Suprapubic skin (tissue), 4 donors: ENCODE measurements around the gene CFAP77. TPM values are rescaled to one million over a fixed set of nuclear protein-coding genes. Genes with fewer than 3 reads are reported as not detected.

Experiments used
- DNase-seq, 2 donors: peaks; one replicate each; pipeline ENCODE4 v3.0.0-alpha.2; 2019; ENCODE audit warnings: low spot score in 2 of 2
- H3K27ac ChIP-seq: fragments of 200-600 bp; sonication (generic); one replicate; pipeline ENCODE4 v1.5.1; 2019
- H3K27me3 ChIP-seq: fragments of 200-600 bp; sonication (generic); one replicate; pipeline ENCODE4 v1.5.1; 2019
- H3K36me3 ChIP-seq: fragments of 200-600 bp; sonication (generic); one replicate; pipeline ENCODE4 v1.5.1; 2019
- H3K4me1 ChIP-seq: fragments of 200-600 bp; sonication (generic); one replicate; pipeline ENCODE4 v1.5.1; 2019
- H3K4me3 ChIP-seq: fragments of 200-600 bp; sonication (generic); one replicate; pipeline ENCODE4 v1.5.1; 2019; ENCODE audit warnings: mild to moderate bottlenecking
- H3K9me3 ChIP-seq: fragments of 200-600 bp; sonication (generic); one replicate; pipeline ENCODE4 v1.5.1; 2019
- CTCF ChIP-seq, 2 donors: fragments of 200-600 bp in 1 of 2; fragments of 450-650 bp in 1 of 2; sonication (generic) in 1 of 2; IDR thresholded peaks; one replicate each; pipeline ENCODE4 v1.5.1; 2016 to 2019; ENCODE audit warnings: antibody characterized with exemption in 2 of 2, mild to moderate bottlenecking in 1 of 2, moderate library complexity in 1 of 2
- EP300 ChIP-seq: sonication (generic); formaldehyde crosslinking; IDR thresholded peaks from one replicate; pipeline ENCODE4 v1.6.1; 2017; ENCODE audit warnings: antibody characterized with exemption
- POLR2A ChIP-seq, 2 donors: fragments of 450-650 bp; IDR thresholded peaks; one replicate each; pipeline ENCODE4 v1.6.1; 2017; ENCODE audit warnings: antibody characterized with exemption in 2 of 2, mild to moderate bottlenecking in 2 of 2, moderate library complexity in 2 of 2
- POLR2AphosphoS5 ChIP-seq, 3 donors: sonication (generic); formaldehyde crosslinking; IDR thresholded peaks; one replicate each; pipeline ENCODE4 v1.6.1; 2017; ENCODE audit warnings: antibody characterized with exemption in 3 of 3
- WGBS: methylation state at CpG from one replicate; pipeline ENCODE4 v1.1.5; 2018; 5-methylcytosine and 5-hydroxymethylcytosine counted together
- total RNA-seq, 4 donors: library from RNA; depleted of rRNA; stranded (reverse); fragments of >200 nt; gene quantifications; one replicate each; pipeline ENCODE4 v1.1.0, GENCODE V29; 2016

The CFAP77 gene
- total RNA-seq, 4 donors from 2014 or later, result 1.0 TPM; not detected in 3

GRCh38 chr9:132383462-132383883 is 26.5 kb upstream of the CFAP77 start:
- H3K27ac ChIP-seq, result no peak overlapping the region
- no peak overlapping the region for H3K4me3 ChIP-seq
- no peaks in the 10 kb centered on the region for H3K4me1 ChIP-seq
- TF ChIP-seq POLR2AphosphoS5 (IDR thresholded peaks at IDR 0.05) (no peak), EP300 (no peak), POLR2A (IDR thresholded peaks at IDR 0.05) (no peak), CTCF (IDR thresholded peaks at IDR 0.05) (no peak)
- 92% methylated on average over 10 of the region's 10 CpGs for WGBS
- H3K27me3 ChIP-seq, result no peaks in the 10 kb centered on the region
- no peak for DNase-seq
- no peaks in the 10 kb centered on the region for H3K9me3 ChIP-seq
- peaks cover 96% of the 10 kb centered on the region for H3K36me3 ChIP-seq

GRCh38 chr9:132384376-132384775 is 25.6 kb upstream of the CFAP77 start:
- H3K4me1 ChIP-seq, result no peaks in the 10 kb centered on the region
- peaks cover 96% of the 10 kb centered on the region for H3K36me3 ChIP-seq
- no peaks in the 10 kb centered on the region for H3K9me3 ChIP-seq
- H3K4me3 ChIP-seq, result no peak overlapping the region
- TF ChIP-seq POLR2AphosphoS5 (IDR thresholded peaks at IDR 0.05) (no peak), POLR2A (IDR thresholded peaks at IDR 0.05) (no peak), EP300 (no peak), CTCF (IDR thresholded peaks at IDR 0.05) (no peak)
- WGBS, result 91% methylated on average over 8 of the region's 8 CpGs
- H3K27me3 ChIP-seq, result no peaks in the 10 kb centered on the region
- DNase-seq, result no peak
- no peak overlapping the region for H3K27ac ChIP-seq

GRCh38 chr9:132387133-132387532 is 22.9 kb upstream of the CFAP77 start:
- no peak overlapping the region for H3K4me3 ChIP-seq
- H3K27ac ChIP-seq, result no peak overlapping the region
- no peaks in the 10 kb centered on the region for H3K9me3 ChIP-seq
- no peak for TF ChIP-seq EP300
- no peak for TF ChIP-seq CTCF (IDR thresholded peaks at IDR 0.05)
- TF ChIP-seq POLR2AphosphoS5 (IDR thresholded peaks at IDR 0.05), result no peak
- no peak for TF ChIP-seq POLR2A (IDR thresholded peaks at IDR 0.05)
- WGBS, result 84% methylated on average over 7 of the region's 7 CpGs
- DNase-seq, result no peak
- H3K4me1 ChIP-seq, result no peaks in the 10 kb centered on the region
- H3K36me3 ChIP-seq, result peaks cover 98% of the 10 kb centered on the region
- H3K27me3 ChIP-seq, result no peaks in the 10 kb centered on the region

- peaks cover 97% of the 10 kb centered on the region for H3K36me3 ChIP-seq
- H3K27me3 ChIP-seq, result no peaks in the 10 kb centered on the region
- H3K4me1 ChIP-seq, result no peaks in the 10 kb centered on the region
- 74% methylated on average over 7 of the region's 7 CpGs for WGBS
- DNase-seq, result no peak
- H3K9me3 ChIP-seq, result no peaks in the 10 kb centered on the region
- no peak for TF ChIP-seq EP300
- TF ChIP-seq POLR2AphosphoS5 (IDR thresholded peaks at IDR 0.05), result no peak
- no peak for TF ChIP-seq CTCF (IDR thresholded peaks at IDR 0.05)
- TF ChIP-seq POLR2A (IDR thresholded peaks at IDR 0.05), result no peak
- no peak overlapping the region for H3K27ac ChIP-seq
- no peak overlapping the region for H3K4me3 ChIP-seq
Measured at GRCh38 chr9:132390966-132391365, 19.0 kb upstream of the CFAP77 start.

GRCh38 chr9:132391449-132391848 is 18.6 kb upstream of the CFAP77 start:
- no peaks in the 10 kb centered on the region for H3K27me3 ChIP-seq
- no peaks in the 10 kb centered on the region for H3K4me1 ChIP-seq
- TF ChIP-seq POLR2AphosphoS5 (IDR thresholded peaks at IDR 0.05) (no peak), EP300 (no peak), POLR2A (IDR thresholded peaks at IDR 0.05) (no peak), CTCF (IDR thresholded peaks at IDR 0.05) (no peak)
- peaks cover 97% of the 10 kb centered on the region for H3K36me3 ChIP-seq
- H3K4me3 ChIP-seq, result no peak overlapping the region
- H3K27ac ChIP-seq, result no peak overlapping the region
- DNase-seq, result no peak
- WGBS, result 95% methylated on average over 11 of the region's 11 CpGs
- H3K9me3 ChIP-seq, result no peaks in the 10 kb centered on the region
